Loucy (cell line): ENCODE data around the gene IGHMBP2.
A peak's percentile ranks its signal among the peaks of the same experiment; 100 is the strongest.

Source experiments
- H2AFZ ChIP-seq: fragments of 200-600 bp; sonication (generic); 2 replicates; pipeline ENCODE4 v1.6.0; 2016; ENCODE audit warnings: antibody characterized with exemption, mild to moderate bottlenecking, low read length, moderate library complexity
- H3F3A ChIP-seq: fragments of 200-600 bp; 2 replicates; pipeline ENCODE4 v1.6.0; 2016; ENCODE audit warnings: antibody characterized with exemption, low read depth, mild to moderate bottlenecking
- H3K27me3 ChIP-seq: fragments of 200-600 bp; sonication (generic); 2 replicates; pipeline ENCODE4 v1.6.1; 2014; ENCODE audit warnings: low read length, mild to moderate bottlenecking; ENCODE audit not compliant: insufficient read depth, poor library complexity, severe bottlenecking
- H3K36me3 ChIP-seq: fragments of 200-600 bp; sonication (generic); 2 replicates; pipeline ENCODE4 v1.6.1; 2016; ENCODE audit warnings: low read length; ENCODE audit not compliant: insufficient read depth
- H3K4me1 ChIP-seq: fragments of 200-600 bp; sonication (generic); 2 replicates; pipeline ENCODE4 v1.5.1; 2014; ENCODE audit warnings: low read length, mild to moderate bottlenecking; ENCODE audit not compliant: insufficient read depth, poor library complexity, severe bottlenecking
- H3K4me2 ChIP-seq: fragments of 200-600 bp; sonication (generic); 2 replicates; pipeline ENCODE4 v1.6.0; 2014; ENCODE audit warnings: antibody characterized with exemption, low read length, low read depth, mild to moderate bottlenecking; ENCODE audit not compliant: poor library complexity, severe bottlenecking
- H3K4me3 ChIP-seq: fragments of 200-600 bp; sonication (generic); 2 replicates; pipeline ENCODE4 v1.5.1; 2014; ENCODE audit warnings: low read length, mild to moderate bottlenecking, mixed read lengths; ENCODE audit not compliant: poor library complexity, severe bottlenecking
- H3K79me2 ChIP-seq: fragments of 200-600 bp; sonication (generic); 2 replicates; pipeline ENCODE4 v1.6.1; 2014; ENCODE audit warnings: low read length; ENCODE audit not compliant: insufficient read depth
- H3K9ac ChIP-seq: fragments of 200-600 bp; sonication (generic); 2 replicates; pipeline ENCODE4 v1.6.0; 2014; ENCODE audit warnings: mild to moderate bottlenecking, low read depth, low read length, moderate library complexity; ENCODE audit not compliant: poor library complexity, severe bottlenecking
- H3K9me2 ChIP-seq: fragments of 200-600 bp; sonication (generic); replicated peaks from 2 replicates; pipeline ENCODE4 v1.6.1; 2016; ENCODE audit warnings: low read depth, low read length, mixed read lengths
- H3K9me3 ChIP-seq: fragments of 200-600 bp; sonication (generic); 2 replicates; pipeline ENCODE4 v1.6.1; 2014; ENCODE audit warnings: mild to moderate bottlenecking, antibody characterized with exemption, low read length, low read depth; ENCODE audit not compliant: insufficient read depth
- H4K20me1 ChIP-seq: fragments of 200-600 bp; sonication (generic); 2 replicates; pipeline ENCODE4 v1.6.0; 2014; ENCODE audit warnings: antibody characterized with exemption, low read length, mild to moderate bottlenecking; ENCODE audit not compliant: insufficient read depth, poor library complexity, severe bottlenecking
- CTCF ChIP-seq: fragments of 200-600 bp; sonication (generic); conservative IDR thresholded peaks from 2 replicates; pipeline ENCODE4 v1.5.1; 2014; ENCODE audit warnings: mild to moderate bottlenecking, antibody characterized with exemption, low read length
- EZH2phosphoT487 ChIP-seq: fragments of 200-600 bp; IDR thresholded peaks from 2 replicates; pipeline ENCODE4 v1.6.1; 2018; ENCODE audit warnings: antibody characterized with exemption, mild to moderate bottlenecking, moderate library complexity, borderline replicate concordance

Gene IGHMBP2

GRCh38 chr11:68954836-68955606, 51.3 kb downstream of the IGHMBP2 start:
- Histone ChIP-seq H3K9me2 (no peaks in the 10 kb centered on the region), H3K9me3 (no peaks in the 10 kb centered on the region), H3K4me3 (no peak overlapping the region), H3K36me3 (no peaks in the 10 kb centered on the region), H3K79me2 (no peaks in the 10 kb centered on the region), H3K9ac (no peak overlapping the region), H3F3A (no peaks in the 10 kb centered on the region), H3K4me1 (no peaks in the 10 kb centered on the region), H2AFZ (no peak overlapping the region), H3K4me2 (no peak overlapping the region), H4K20me1 (no peaks in the 10 kb centered on the region), H3K27me3 (no peaks in the 10 kb centered on the region)
- no peak for TF ChIP-seq EZH2phosphoT487
- no peak for TF ChIP-seq CTCF

- TF ChIP-seq EZH2phosphoT487 (no peak), CTCF (no peak)
- no peak overlapping the region for H2AFZ ChIP-seq
Measured at GRCh38 chr11:68955607-68955958, 51.9 kb downstream of the IGHMBP2 start.

GRCh38 chr11:68956142-68956541, 52.5 kb downstream of the IGHMBP2 start:
- Histone ChIP-seq H3K36me3 (no peaks in the 10 kb centered on the region), H3K4me1 (no peaks in the 10 kb centered on the region), H3F3A (no peaks in the 10 kb centered on the region), H3K79me2 (no peaks in the 10 kb centered on the region), H3K4me3 (no peak overlapping the region), H3K9ac (no peak overlapping the region), H3K9me3 (no peaks in the 10 kb centered on the region), H4K20me1 (no peaks in the 10 kb centered on the region), H3K9me2 (no peaks in the 10 kb centered on the region), H2AFZ (no peak overlapping the region), H3K27me3 (no peaks in the 10 kb centered on the region), H3K4me2 (no peak overlapping the region)
- TF ChIP-seq EZH2phosphoT487 (no peak), CTCF (peak; percentile 41)

More at GRCh38 chr11:68955607-68955958, 51.9 kb downstream of the IGHMBP2 start:
- H3K4me1 ChIP-seq = no peaks in the 10 kb centered on the region
- H3K4me3 ChIP-seq = no peak overlapping the region
- no peaks in the 10 kb centered on the region for H3K9me2 ChIP-seq
- no peaks in the 10 kb centered on the region for H3K36me3 ChIP-seq
- no peak overlapping the region for H3K4me2 ChIP-seq
- H3K9ac ChIP-seq = no peak overlapping the region
- H3K9me3 ChIP-seq = no peaks in the 10 kb centered on the region
- no peaks in the 10 kb centered on the region for H4K20me1 ChIP-seq
- no peaks in the 10 kb centered on the region for H3F3A ChIP-seq
- H3K27me3 ChIP-seq = no peaks in the 10 kb centered on the region
- H3K79me2 ChIP-seq = no peaks in the 10 kb centered on the region
